Superior temporal gyrus (tissue), 1 donor: ENCODE measurements around the gene FMNL3.

Source experiments
- DNase-seq: peaks from one replicate; pipeline ENCODE4 v3.0.0-alpha.2; 2016; ENCODE audit errors: extremely low spot score

The FMNL3 gene

GRCh38 chr12:49604856-49605255 is 102.3 kb downstream of the FMNL3 start:
- DNase-seq = no peak

- DNase-seq = no peak
These were observed 103.5 kb downstream of the FMNL3 start for GRCh38 chr12:49603721-49604120.

- no peak for DNase-seq
These were observed 107.2 kb downstream of the FMNL3 start for GRCh38 chr12:49599961-49600360.

GRCh38 chr12:49598527-49598926 is 108.7 kb downstream of the FMNL3 start:
- DNase-seq = no peak

GRCh38 chr12:49588721-49589516 is 118.3 kb downstream of the FMNL3 start:
- no peak for DNase-seq

- no peak for DNase-seq
These were observed 118.9 kb downstream of the FMNL3 start for GRCh38 chr12:49588281-49588680.

GRCh38 chr12:49587174-49587908 is 119.9 kb downstream of the FMNL3 start:
- no peak for DNase-seq
